Stomach (tissue), 9 donors: ENCODE results near the gene PRKCQ. TPM values are rescaled to one million over a fixed set of nuclear protein-coding genes. Genes with fewer than 3 reads are reported as not detected.

Source experiments
- DNase-seq, 2 donors: peaks; one replicate each; pipeline versions ENCODE4 v3.0.0 to v3.0.0-alpha.2; 2013 to 2019
- H3K27ac ChIP-seq, 5 donors: fragments of 200-600 bp in 4 of 5; sonication (generic) in 4 of 5; one replicate each; pipeline ENCODE4 v1.5.1; 2013 to 2019; ENCODE audit warnings: mild to moderate bottlenecking in 1 of 5, moderate library complexity in 1 of 5
- H3K27me3 ChIP-seq, 3 donors: fragments of 200-600 bp; sonication (generic); one replicate each; pipeline ENCODE4 v1.5.1; 2017 to 2019; ENCODE audit warnings: mixed run types in 1 of 3
- H3K36me3 ChIP-seq, 4 donors: fragments of 200-600 bp; sonication (generic); 1 replicate in 3 of 4; 2 replicates in 1 of 4; pipeline ENCODE4 v1.5.1; 2016 to 2019
- H3K4me1 ChIP-seq, 4 donors: fragments of 200-600 bp; sonication (generic); one replicate each; pipeline ENCODE4 v1.5.1; 2016 to 2019
- H3K4me3 ChIP-seq, 4 donors: fragments of 200-600 bp; sonication (generic) in 3 of 4; one replicate each; pipeline ENCODE4 v1.5.1; 2016 to 2019; ENCODE audit warnings: mild to moderate bottlenecking in 1 of 4
- H3K9me3 ChIP-seq, 4 donors: fragments of 200-600 bp; sonication (generic); one replicate each; pipeline ENCODE4 v1.5.1; 2016 to 2019
- CTCF ChIP-seq, 7 experiments: fragments of 450-650 bp in 4 of 7; fragments of 200-600 bp in 3 of 7; sonication (generic) in 3 of 7; IDR thresholded peaks; one replicate each; pipeline ENCODE4 v1.5.1; 2016 to 2019; ENCODE audit warnings: antibody characterized with exemption in 7 of 7, control low read depth in 2 of 7, mild to moderate bottlenecking in 1 of 7
- EP300 ChIP-seq: sonication (generic); formaldehyde crosslinking; IDR thresholded peaks from one replicate; pipeline ENCODE4 v1.6.1; 2017; ENCODE audit warnings: antibody characterized with exemption
- POLR2A ChIP-seq, 4 donors: fragments of 450-650 bp; IDR thresholded peaks; one replicate each; pipeline ENCODE4 v1.6.1; 2016; ENCODE audit warnings: antibody characterized with exemption in 4 of 4, control low read depth in 2 of 4, mild to moderate bottlenecking in 1 of 4, moderate library complexity in 1 of 4
- POLR2AphosphoS5 ChIP-seq, 3 donors: sonication (generic); formaldehyde crosslinking; IDR thresholded peaks; one replicate each; pipeline ENCODE4 v1.6.1; 2016; ENCODE audit warnings: antibody characterized with exemption in 3 of 3
- WGBS, 5 donors: extraction: QIAGEN DNeasy Blood & Tissue Kit in 3 of 5; methylation state at CpG; one replicate each; pipeline versions ENCODE4 v1.1.5 to v1.1.7; 2013 to 2018; 5-methylcytosine and 5-hydroxymethylcytosine counted together
- intact Hi-C: fragments of 100-400 bp; cut with DNase I; formaldehyde crosslinking; loops from one replicate; pipeline ENCODE4 v1.15.1; 2023; ENCODE audit warnings: low total_unique reads
- polyA plus RNA-seq, 3 donors: library from polyadenylated mRNA; stranded (reverse); fragments of 200-250 nt; gene quantifications; one replicate each; pipeline ENCODE4 v1.2.3, GENCODE V29; 2013
- total RNA-seq, 5 donors: library from RNA; depleted of rRNA; stranded (reverse); fragments of >200 nt; gene quantifications; one replicate each; pipeline versions ENCODE4 v1.1.0 to v1.2.3, GENCODE V29; 2014 to 2016
- donor health status: healthy with polysubstance abuse.
- donor health status: Bipolar disorder and iron deficiency.
- donor health status: healthy.

Gene PRKCQ
- total and polyA plus RNA-seq, 8 donors: 0.25 to 5.1 (median 0.63) TPM; not detected in 1

DNA sequence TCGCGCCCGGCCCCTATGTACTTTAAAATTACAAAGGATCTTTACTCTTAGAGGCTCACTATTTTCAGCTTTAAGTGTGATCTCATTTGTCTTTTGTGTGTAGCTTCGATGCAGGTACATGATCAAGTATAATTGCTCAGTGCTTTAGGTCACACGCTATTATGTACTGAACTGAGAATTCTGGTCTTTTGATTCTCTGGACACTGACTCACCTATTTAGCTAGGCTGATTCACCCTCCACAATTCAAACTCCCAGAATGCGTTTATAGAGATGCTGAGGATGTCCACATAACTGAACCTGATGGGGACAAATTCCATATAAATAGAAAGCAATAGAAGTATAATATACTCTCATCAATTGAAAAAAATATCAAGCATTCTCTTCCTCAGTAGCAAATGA lies 57.8 kb downstream of the PRKCQ start:
- intact Hi-C loops: no loop called here
- H3K27ac ChIP-seq: no peak overlapping the region
- H3K4me1 ChIP-seq: no peaks in the 10 kb centered on the region
- DNase-seq: no peak
- no peak for TF ChIP-seq EP300
- no peak for TF ChIP-seq CTCF (IDR thresholded peaks at IDR 0.05)
- TF ChIP-seq POLR2A (IDR thresholded peaks at IDR 0.05): no peak
- TF ChIP-seq POLR2AphosphoS5 (IDR thresholded peaks at IDR 0.05): no peak
- no peaks in the 10 kb centered on the region for H3K36me3 ChIP-seq
- H3K4me3 ChIP-seq: no peak overlapping the region
- H3K9me3 ChIP-seq: no peaks in the 10 kb centered on the region
- peaks cover 0 to 19% (median 0%) of the 10 kb centered on the region in 3 donors for H3K27me3 ChIP-seq
- WGBS, 5 donors: 85 to 98% (median 91%) methylated on average over 6 of the region's 6 CpGs

- 89 to 94% (median 91%) methylated on average over 10 of the region's 10 CpGs for WGBS, 5 donors
- H3K27ac ChIP-seq: no peak overlapping the region
- H3K9me3 ChIP-seq: no peaks in the 10 kb centered on the region
- H3K27me3 ChIP-seq: peaks cover 0 to 16% (median 0%) of the 10 kb centered on the region in 3 donors
- TF ChIP-seq CTCF (IDR thresholded peaks at IDR 0.05) (no peak), POLR2AphosphoS5 (IDR thresholded peaks at IDR 0.05) (no peak), EP300 (no peak), POLR2A (IDR thresholded peaks at IDR 0.05) (no peak)
- H3K36me3 ChIP-seq: no peaks in the 10 kb centered on the region
- no peak overlapping the region for H3K4me3 ChIP-seq
- intact Hi-C loops: no loop called here
- no peak for DNase-seq
- no peaks in the 10 kb centered on the region for H3K4me1 ChIP-seq
These were observed 59.9 kb downstream of the PRKCQ start for GRCh38 chr10:6520138-6520537.

DNA sequence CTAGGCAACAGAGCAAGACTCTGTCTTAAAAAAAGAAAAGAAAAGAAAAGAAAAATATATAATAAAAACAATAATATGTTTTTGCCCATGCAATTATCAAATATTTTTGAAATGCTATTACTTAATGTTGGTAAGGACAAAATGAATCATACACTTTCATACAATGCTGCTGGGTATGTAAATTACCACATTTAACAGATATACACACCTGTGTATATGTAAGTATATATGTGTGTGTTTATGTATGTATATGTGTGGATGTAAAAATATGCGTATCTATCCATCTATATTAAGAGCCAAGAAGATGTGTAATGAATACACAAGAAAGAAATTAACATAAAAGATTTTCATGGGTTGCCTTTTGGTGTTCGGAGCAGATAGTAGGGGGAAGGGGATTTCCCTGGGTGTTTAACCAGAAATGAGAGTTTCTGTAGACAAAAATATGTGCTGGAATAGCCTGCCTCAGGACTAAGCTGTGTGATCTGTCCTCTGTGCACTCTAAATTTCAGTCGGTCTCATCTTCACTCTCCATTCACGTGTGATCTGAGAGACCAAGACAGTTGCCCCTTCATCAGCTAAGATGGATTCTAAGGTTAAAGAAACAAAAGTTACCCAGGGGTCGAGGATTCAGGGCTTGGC lies 61.2 kb downstream of the PRKCQ start:
- H3K27ac ChIP-seq: no peak overlapping the region
- no peaks in the 10 kb centered on the region for H3K4me1 ChIP-seq
- TF ChIP-seq EP300 (no peak), CTCF (IDR thresholded peaks at IDR 0.05) (no peak), POLR2AphosphoS5 (IDR thresholded peaks at IDR 0.05) (no peak), POLR2A (IDR thresholded peaks at IDR 0.05) (no peak)
- 69 to 78% (median 71%) methylated on average over 5 of the region's 5 CpGs for WGBS, 5 donors
- peaks cover 0 to 16% (median 0%) of the 10 kb centered on the region in 3 donors for H3K27me3 ChIP-seq
- H3K36me3 ChIP-seq: no peaks in the 10 kb centered on the region
- no peaks in the 10 kb centered on the region for H3K9me3 ChIP-seq
- DNase-seq: no peak
- intact Hi-C loops: no loop called here
- no peak overlapping the region for H3K4me3 ChIP-seq

GRCh38 chr10:6516929-6517284 lies 63.2 kb downstream of the PRKCQ start:
- Histone ChIP-seq H3K27me3 (peaks cover 0 to 16% (median 0%) of the 10 kb centered on the region in 3 donors), H3K9me3 (no peaks in the 10 kb centered on the region), H3K36me3 (no peaks in the 10 kb centered on the region), H3K27ac (no peak overlapping the region), H3K4me3 (no peak overlapping the region), H3K4me1 (no peaks in the 10 kb centered on the region)
- intact Hi-C loops: no loop called here
- TF ChIP-seq POLR2A (IDR thresholded peaks at IDR 0.05) (no peak), CTCF (IDR thresholded peaks at IDR 0.05) (no peak), EP300 (no peak), POLR2AphosphoS5 (IDR thresholded peaks at IDR 0.05) (no peak)
- DNase-seq: no peak
- 70 to 86% (median 76%) methylated on average over 5 of the region's 5 CpGs for WGBS, 5 donors
